ENCODE measurements around the gene CCDC74A.
"Not testable (repeated sequence)": the region's sequence is repeated elsewhere in the genome, so short reads cannot be mapped to it uniquely, and the experiment has no call there.

The CCDC74A gene

GRCh38 chr2:131556998-131557397 is 29.3 kb downstream of the CCDC74A start:
- DNase-seq (ENCODE audit: low read depth, low spot score) = no peak

DNA sequence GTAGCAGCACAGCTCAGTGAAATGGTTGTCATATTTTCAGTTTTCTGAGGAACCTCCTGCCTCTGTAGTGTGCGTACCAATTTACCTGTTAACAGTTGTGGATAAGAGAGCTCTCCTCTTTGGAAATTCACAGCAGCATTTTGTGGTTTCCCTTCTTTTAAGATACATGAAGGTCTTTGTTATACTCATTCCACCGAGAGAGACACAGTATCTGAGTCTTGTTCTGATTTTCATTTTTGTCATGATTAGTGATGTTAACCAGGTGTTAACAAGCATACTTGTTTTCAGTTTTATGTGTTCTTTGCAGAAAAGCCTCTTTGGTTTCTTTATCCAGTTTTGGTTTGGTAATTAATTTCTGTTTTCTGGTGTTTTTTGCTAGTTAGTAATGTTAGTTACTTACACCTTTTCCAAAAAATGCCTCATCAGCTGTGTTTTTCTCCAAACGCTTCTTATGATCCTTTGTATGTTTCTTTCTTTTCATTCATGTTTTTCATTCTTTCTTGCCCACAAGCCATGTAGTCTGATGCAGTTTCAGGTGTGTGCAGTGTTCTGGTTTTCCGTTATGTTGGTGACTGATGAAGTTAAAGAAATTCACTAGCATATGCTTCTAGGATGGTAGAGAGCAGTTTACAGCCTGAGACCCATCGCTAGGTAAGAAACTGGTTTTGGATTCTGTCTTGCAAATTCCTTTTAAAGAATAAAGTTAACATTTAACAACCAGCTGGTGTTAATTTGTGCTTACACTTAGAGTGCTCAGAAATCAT is 30.1 kb downstream of the CCDC74A start:
- DNase-seq (ENCODE audit: low read depth, low spot score) = no peak

DNA sequence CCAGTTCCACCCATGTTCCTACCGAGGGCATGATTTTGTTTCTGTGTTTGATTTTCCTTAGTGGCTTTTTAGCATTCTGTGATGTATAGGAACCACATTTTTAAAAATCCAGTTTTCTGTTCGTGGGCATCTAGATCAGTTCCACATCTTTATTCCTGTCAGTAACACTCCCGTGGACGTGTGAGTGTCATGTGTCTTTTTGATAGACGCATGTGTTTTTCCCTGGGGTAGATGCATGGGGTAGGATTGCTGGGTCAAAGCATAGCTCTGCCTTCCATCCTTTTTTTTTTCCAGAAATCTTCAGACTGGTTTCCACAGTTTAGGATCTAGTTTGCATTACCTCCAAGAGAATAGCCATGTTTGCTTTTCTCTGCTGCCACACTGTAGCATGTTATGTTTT is 38.7 kb downstream of the CCDC74A start:
- no peak for DNase-seq (ENCODE audit: low read depth, low spot score)

DNA sequence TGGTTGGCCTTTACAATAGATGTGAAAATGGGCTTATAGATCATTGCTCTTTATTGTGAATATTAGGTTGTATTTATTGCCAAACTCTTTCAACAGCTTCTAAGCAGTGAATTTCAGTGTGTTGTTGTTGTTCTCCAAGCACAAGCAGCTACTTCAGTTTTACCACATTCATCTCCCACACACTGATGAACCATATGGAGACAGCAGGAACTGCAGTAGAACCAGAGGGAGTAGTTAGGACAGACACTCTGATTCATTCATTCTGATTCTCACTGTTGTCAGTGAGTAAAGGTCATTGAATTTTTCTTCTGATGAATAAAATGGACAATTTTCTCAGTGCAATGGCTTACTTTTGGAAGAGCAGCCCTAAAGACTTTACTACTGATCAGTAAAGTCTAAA is 40.2 kb downstream of the CCDC74A start:
- no peak for DNase-seq (ENCODE audit: low read depth, low spot score)

- not testable (repeated sequence) for DNase-seq (ENCODE audit: low read depth, low spot score)
Measured at GRCh38 chr2:131568401-131568800, 40.7 kb downstream of the CCDC74A start.

DNA sequence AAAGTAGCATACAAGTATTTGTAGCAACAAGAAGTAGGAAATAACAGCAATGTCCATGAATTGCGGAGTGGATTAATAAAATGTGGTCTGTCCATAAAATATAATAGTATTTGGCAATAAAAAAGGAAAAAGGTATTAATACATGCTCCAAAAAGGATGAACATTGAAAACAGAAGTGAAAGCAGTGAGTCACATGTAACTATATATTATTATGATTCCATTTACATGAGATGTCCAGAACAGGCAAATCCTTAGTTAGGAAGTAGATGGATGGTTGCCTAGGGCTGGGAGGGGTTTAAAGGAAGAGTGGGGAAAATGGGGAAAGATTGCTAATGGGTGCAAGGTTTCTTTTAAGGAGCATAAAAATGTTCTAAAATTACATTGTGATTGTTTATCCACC is 44.5 kb downstream of the CCDC74A start:
- DNase-seq (ENCODE audit: low read depth, low spot score) = no peak

GRCh38 chr2:131577812-131578211 is 50.1 kb downstream of the CCDC74A start:
- no peak for DNase-seq (ENCODE audit: low read depth, low spot score)

DNA sequence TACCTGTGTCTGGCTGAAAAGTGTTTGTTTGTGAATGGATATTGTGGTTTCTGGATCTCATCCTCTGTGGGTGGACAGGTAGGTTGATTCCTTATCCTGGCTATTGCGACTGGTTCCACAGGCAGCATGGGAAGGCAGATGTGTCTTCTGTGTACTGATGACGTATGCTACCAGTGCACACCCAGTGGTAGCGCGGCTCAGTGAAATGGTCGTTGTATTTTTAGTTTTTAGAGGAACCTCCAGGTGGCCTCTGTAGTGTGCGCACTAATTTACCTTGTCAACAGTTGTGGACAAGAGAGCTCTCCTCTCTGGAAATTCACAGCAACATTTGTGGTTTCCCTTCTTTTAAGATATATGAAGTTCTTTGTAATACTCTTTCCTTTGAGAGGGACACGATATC is 52.5 kb downstream of the CCDC74A start:
- no peak for DNase-seq (ENCODE audit: low read depth, low spot score)

Data from iPS DF 19.7 (cell line).